HG02870 (cell line): Measurements from ENCODE around the gene YJEFN3.

Experiments used
- ATAC-seq: cut with Tn5 transposase; IDR thresholded peaks from one replicate; pipeline ENCODE4 v1.9.1; 2021; ENCODE audit warnings: mild to moderate bottlenecking, moderate library complexity; ENCODE audit not compliant: unreplicated experiment

The YJEFN3 gene

GRCh38 chr19:19550485-19550929 lies 21.8 kb downstream of the YJEFN3 start:
- ATAC-seq = no peak

DNA sequence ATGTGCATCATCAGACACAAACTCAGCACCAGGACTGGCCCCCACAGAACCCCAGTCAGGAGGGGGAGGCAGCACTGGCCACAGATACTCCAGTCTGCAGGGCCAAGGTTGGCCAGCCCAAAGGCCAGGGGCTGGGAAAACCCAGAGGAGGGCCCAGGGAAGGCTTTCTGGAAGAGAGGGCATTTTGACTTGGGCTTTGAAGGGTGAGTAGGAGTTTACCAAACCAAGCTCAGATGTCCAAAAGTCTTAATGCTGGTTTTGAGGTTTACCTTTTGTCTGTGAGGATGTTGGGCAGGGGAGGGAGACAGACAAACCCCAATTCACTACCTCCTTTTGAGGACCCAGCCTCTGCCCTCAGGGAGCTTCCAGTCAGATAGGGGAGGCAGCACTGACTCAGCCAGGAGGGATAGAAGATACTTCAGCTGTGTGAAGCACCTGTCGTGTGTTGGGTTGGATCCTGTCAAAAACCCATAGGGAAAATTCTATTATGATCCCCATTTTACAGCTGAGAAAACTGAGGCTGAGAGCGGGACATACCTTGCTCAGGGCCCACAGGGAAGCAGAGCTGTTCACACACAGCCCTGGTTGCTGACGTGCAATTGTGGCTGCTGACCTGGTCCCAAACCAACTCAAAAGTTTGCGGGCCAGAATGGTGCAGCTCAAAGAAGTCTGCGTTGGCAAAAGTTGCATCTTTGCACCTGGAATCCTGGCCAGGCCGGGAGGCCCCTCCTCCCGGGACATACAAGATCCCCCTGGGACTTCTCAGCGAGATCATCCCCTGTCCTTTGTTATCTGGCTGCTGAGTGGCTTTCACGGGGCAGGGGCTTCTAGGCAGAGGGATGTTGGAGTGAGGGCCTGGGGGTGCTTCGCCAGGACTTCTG lies 22.5 kb downstream of the YJEFN3 start:
- ATAC-seq = no peak

- no peak for ATAC-seq
These were observed 23.1 kb downstream of the YJEFN3 start for GRCh38 chr19:19551853-19552192.

DNA sequence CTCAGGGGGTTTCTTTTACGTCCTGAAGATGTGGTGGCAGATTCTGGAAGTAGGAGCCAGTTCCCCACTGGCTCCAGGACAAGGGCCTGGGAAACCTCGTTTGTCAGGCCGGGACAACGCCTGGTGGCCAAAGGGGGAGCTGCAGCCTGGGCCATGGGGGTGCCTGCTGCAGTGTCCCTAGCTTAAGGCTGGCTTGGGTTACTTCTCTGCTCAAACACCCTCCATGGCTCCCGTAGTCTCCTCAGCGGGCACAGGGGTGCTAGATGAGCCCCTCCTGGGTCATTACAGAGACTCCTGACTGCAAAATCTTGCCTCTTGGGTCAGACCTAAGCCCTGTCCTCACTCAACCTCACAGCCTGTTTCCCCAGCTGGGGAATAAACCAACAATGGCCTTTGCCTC lies 24.1 kb downstream of the YJEFN3 start:
- ATAC-seq = no peak

- ATAC-seq = no peak
These were observed 25.0 kb downstream of the YJEFN3 start for GRCh38 chr19:19553670-19554069.

GRCh38 chr19:19554074-19555023 lies 25.6 kb downstream of the YJEFN3 start:
- ATAC-seq = no peak

- ATAC-seq = no peak
These were observed 29.3 kb downstream of the YJEFN3 start for GRCh38 chr19:19558055-19558454.

GRCh38 chr19:19558636-19559035 lies 29.9 kb downstream of the YJEFN3 start:
- no peak for ATAC-seq

GRCh38 chr19:19559931-19560330 lies 31.2 kb downstream of the YJEFN3 start:
- no peak for ATAC-seq

DNA sequence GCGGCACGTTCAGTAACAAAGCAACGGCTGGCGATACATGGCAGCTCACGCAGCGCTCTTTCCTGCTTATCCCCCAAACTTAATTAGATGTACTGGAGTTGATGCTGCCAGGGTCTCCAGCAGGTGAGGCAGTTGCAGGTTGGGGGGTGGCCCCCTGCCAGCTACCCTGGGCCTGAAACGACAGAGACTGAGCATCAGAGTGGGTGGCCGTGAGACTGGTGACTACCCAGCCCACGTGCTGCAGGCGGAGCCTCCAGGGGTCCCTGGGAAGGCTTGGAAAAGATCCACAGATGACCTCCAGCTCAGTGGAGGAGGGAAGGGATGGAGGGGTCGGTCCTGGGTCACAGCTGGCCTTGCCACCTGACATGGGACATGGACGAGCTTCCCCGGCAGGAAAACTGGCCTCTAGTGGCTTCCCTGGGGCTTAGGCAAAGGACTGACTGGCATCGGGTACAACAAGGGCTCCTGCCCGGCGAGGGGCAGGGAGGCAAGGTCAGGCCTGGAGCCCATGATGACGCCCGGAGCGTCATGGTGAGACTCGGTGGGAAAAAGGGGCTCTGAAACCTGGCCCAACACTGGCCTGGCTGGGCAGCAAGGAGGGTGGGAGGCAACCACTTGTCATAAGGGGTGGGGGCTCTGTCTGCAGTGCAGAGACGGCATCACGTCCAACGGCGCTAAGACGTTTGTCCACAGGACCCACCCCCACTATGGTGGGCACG lies 33.4 kb downstream of the YJEFN3 start:
- ATAC-seq = no peak

DNA sequence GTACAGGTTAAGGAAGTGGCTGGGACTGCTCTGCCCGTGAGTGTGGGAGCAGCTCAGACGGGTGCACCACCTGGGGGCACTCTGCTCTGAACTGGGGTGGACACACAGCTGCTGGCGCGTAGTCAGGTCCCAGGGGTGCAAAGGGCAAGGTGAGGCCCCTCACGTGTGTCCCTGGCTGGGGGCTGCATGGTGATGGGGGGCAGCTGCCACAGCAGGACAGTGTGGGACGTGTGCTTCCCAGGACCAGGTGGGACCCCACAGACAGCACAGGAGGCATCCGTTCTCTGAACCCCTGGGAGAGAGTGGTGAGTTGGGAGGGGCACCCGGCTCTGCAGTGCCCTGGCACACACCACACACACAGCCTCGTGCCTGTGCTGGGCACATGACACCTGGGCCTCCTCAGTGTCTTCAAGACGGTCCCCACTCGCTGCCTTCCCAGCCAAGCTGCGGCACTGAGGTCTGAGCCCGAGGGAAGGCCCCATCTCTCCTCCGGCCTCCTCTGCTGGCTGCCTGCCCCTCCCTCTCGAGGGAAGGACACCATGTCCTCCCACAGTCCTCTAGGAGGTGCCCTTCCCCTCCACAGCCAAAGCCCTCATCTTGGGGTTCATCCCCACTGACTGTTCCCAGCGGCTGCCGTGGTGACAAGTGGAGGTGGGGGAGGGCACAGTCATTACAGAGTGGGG lies 34.1 kb downstream of the YJEFN3 start:
- no peak for ATAC-seq

- ATAC-seq = no peak
These were observed 34.7 kb downstream of the YJEFN3 start for GRCh38 chr19:19563348-19563848.

- ATAC-seq = no peak
These were observed 37.6 kb downstream of the YJEFN3 start for GRCh38 chr19:19566306-19566705.

DNA sequence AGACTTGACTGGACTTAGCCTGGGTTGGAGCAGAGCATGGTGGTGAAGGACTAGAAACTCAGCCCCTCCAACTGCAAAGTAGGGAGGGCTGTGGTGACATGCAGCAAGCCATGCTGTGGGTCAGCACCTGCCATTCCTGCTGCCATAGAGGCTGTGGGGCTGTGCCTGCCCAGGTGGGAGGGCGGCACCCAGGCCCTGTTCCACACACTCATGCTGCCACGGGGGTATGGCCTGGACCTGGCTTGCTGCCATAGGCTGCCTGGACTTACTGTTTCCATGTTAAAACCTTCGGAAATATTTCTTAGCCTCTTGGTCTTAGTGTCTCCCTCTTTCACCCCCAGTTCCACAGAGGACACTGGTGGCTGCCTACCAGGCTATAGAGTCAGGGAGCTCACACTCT lies 38.7 kb downstream of the YJEFN3 start:
- no peak for ATAC-seq

GRCh38 chr19:19568802-19569756 lies 40.4 kb downstream of the YJEFN3 start:
- ATAC-seq = no peak

DNA sequence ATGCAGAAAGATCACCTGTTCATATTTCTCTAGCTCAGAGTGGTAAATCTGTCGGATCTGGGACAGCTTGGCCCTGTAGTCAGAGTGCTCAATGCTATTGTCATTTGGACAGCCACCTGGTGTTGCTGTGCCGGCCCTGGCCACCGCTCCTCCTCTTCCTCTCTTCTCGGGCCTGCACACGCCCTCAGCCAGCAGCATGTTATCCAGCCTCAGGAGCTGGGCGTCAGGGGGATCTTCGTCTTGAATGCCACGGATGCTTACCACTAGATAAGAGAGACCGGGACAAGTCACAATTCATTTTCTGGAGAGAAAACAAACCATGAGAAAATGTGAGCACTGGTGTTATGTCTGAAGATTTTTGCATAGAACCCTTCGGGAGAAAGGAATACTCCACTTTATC lies 41.9 kb downstream of the YJEFN3 start:
- ATAC-seq = no peak

GRCh38 chr19:19571071-19571786 lies 42.5 kb downstream of the YJEFN3 start:
- ATAC-seq = no peak

DNA sequence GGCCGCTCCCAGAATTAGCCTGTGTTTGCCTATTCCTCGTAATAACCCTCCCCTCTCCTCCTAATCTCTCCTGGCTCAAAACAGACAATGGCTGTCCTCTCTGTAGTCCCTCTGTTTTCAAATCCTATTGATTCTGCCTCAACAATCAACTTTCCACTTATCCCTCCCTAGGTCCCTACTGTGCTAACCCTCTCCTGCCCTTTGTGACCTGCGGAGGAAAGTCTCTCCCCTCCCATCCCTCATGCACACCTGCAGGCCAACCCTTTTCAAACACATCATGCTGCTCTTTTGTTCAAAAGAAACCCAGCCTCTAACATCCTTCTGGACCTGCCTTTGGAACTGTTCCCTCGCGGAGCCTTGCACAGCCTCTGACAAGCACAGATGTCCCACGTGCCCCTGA lies 46.7 kb downstream of the YJEFN3 start:
- ATAC-seq = no peak

GRCh38 chr19:19578252-19578651 lies 49.5 kb downstream of the YJEFN3 start:
- no peak for ATAC-seq
